Measurements from ENCODE around the gene DDX17. TPM values are rescaled to one million over a fixed set of nuclear protein-coding genes. Genes with fewer than 3 reads are reported as not detected.

The DDX17 gene
- total RNA-seq, 1 donor from 2014 or later: 333 TPM

DNA sequence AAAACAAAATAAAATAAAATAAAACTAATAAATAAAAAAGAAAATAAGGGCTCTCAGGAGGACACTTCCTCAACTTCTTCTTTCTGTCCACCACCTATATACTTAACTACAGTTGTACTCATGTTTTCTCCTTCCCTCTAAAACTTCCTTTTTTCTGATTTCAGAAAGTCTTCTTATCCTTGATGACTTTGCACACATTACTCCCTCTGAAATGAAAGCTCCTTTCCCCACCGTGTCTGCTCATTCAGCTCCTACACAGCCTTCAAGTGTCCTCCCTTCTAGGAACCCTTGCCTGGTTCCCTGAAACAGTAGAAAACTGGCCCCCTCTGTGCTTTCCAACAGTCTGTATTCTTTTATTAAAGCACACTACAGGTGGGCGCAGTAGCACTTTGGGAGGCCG lies 18.3 kb upstream of the DDX17 start:
- H3K36me3 ChIP-seq (ENCODE audit: control insufficient read depth, insufficient read depth, low read length): no peaks in the 10 kb centered on the region
- DNase-seq (ENCODE audit: low read depth): no peak
- H3K27me3 ChIP-seq (ENCODE audit: control insufficient read depth, insufficient read depth, low read length): no peaks in the 10 kb centered on the region
- TF ChIP-seq CTCF (IDR thresholded peaks at IDR 0.05; ENCODE audit: insufficient read depth, low read length, poor library complexity, severe bottlenecking): no peak
- H3K4me3 ChIP-seq (ENCODE audit: low read depth, low read length): no peak overlapping the region

- no peaks in the 10 kb centered on the region for H3K36me3 ChIP-seq (ENCODE audit: control insufficient read depth, insufficient read depth, low read length)
- H3K27me3 ChIP-seq (ENCODE audit: control insufficient read depth, insufficient read depth, low read length): no peaks in the 10 kb centered on the region
- TF ChIP-seq CTCF (IDR thresholded peaks at IDR 0.05; ENCODE audit: insufficient read depth, low read length, poor library complexity, severe bottlenecking): no peak
- H3K4me3 ChIP-seq (ENCODE audit: low read depth, low read length): no peak overlapping the region
- DNase-seq (ENCODE audit: low read depth): no peak
Observed at GRCh38 chr22:38523479-38523878, 17.4 kb upstream of the DDX17 start.

- Histone ChIP-seq H3K36me3 (ENCODE audit: control insufficient read depth, insufficient read depth, low read length) (no peaks in the 10 kb centered on the region), H3K27me3 (ENCODE audit: control insufficient read depth, insufficient read depth, low read length) (no peaks in the 10 kb centered on the region), H3K4me3 (ENCODE audit: low read depth, low read length) (no peak overlapping the region)
- no peak for DNase-seq (ENCODE audit: low read depth)
- TF ChIP-seq CTCF (IDR thresholded peaks at IDR 0.05; ENCODE audit: insufficient read depth, low read length, poor library complexity, severe bottlenecking): no peak
Observed at GRCh38 chr22:38523029-38523428, 16.9 kb upstream of the DDX17 start.

GRCh38 chr22:38519453-38520250 lies 13.5 kb upstream of the DDX17 start:
- TF ChIP-seq CTCF (IDR thresholded peaks at IDR 0.05; ENCODE audit: insufficient read depth, low read length, poor library complexity, severe bottlenecking): no peak
- no peak for DNase-seq (ENCODE audit: low read depth)
- H3K4me3 ChIP-seq (ENCODE audit: low read depth, low read length): no peak overlapping the region
- no peaks in the 10 kb centered on the region for H3K27me3 ChIP-seq (ENCODE audit: control insufficient read depth, insufficient read depth, low read length)
- no peaks in the 10 kb centered on the region for H3K36me3 ChIP-seq (ENCODE audit: control insufficient read depth, insufficient read depth, low read length)

GRCh38 chr22:38518620-38519019 lies 12.5 kb upstream of the DDX17 start:
- DNase-seq (ENCODE audit: low read depth): no peak
- Histone ChIP-seq H3K36me3 (ENCODE audit: control insufficient read depth, insufficient read depth, low read length) (no peaks in the 10 kb centered on the region), H3K27me3 (ENCODE audit: control insufficient read depth, insufficient read depth, low read length) (no peaks in the 10 kb centered on the region), H3K4me3 (ENCODE audit: low read depth, low read length) (no peak overlapping the region)
- no peak for TF ChIP-seq CTCF (IDR thresholded peaks at IDR 0.05; ENCODE audit: insufficient read depth, low read length, poor library complexity, severe bottlenecking)

DNA sequence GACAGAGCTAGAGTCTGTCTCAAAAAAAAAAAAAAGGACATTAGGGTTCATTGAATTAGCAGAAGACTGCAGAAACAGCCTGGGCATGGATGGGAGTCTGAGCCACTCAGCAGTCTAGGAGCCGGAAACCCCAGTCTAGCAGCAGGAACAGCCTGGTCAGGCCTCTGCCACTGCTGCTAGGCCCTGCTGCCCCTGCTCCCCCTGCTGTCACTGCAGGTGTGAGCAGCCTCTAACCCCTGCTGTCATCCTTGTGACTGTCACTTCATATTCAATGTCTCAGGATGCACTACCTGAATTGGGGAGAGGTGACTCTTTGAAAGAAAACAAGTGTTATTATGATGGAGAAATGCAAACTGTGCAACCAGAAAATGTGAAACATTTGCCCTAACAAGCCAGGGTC lies 7.0 kb upstream of the DDX17 start:
- Histone ChIP-seq H3K4me3 (ENCODE audit: low read depth, low read length) (no peak overlapping the region), H3K27me3 (ENCODE audit: control insufficient read depth, insufficient read depth, low read length) (no peaks in the 10 kb centered on the region), H3K36me3 (ENCODE audit: control insufficient read depth, insufficient read depth, low read length) (no peaks in the 10 kb centered on the region)
- DNase-seq (ENCODE audit: low read depth): no peak
- TF ChIP-seq CTCF (IDR thresholded peaks at IDR 0.05; ENCODE audit: insufficient read depth, low read length, poor library complexity, severe bottlenecking): no peak

Data from kidney epithelial cell (primary cell).